Suprapubic skin (tissue), 3 donors: ENCODE results near the gene CTBP2.

Experiments used
- POLR2A ChIP-seq, 2 donors: fragments of 450-650 bp; IDR thresholded peaks; one replicate each; pipeline ENCODE4 v1.6.1; 2017; ENCODE audit warnings: antibody characterized with exemption in 2 of 2, mild to moderate bottlenecking in 2 of 2, moderate library complexity in 2 of 2
- TF ChIP-seq, protein P1 (sequence below), 2 donors: fragments of 200-600 bp in 1 of 2; fragments of 450-650 bp in 1 of 2; sonication (generic) in 1 of 2; IDR thresholded peaks; one replicate each; pipeline ENCODE4 v1.5.1; 2016 to 2019; ENCODE audit warnings: antibody characterized with exemption in 2 of 2, mild to moderate bottlenecking in 1 of 2, moderate library complexity in 1 of 2

DNA sequence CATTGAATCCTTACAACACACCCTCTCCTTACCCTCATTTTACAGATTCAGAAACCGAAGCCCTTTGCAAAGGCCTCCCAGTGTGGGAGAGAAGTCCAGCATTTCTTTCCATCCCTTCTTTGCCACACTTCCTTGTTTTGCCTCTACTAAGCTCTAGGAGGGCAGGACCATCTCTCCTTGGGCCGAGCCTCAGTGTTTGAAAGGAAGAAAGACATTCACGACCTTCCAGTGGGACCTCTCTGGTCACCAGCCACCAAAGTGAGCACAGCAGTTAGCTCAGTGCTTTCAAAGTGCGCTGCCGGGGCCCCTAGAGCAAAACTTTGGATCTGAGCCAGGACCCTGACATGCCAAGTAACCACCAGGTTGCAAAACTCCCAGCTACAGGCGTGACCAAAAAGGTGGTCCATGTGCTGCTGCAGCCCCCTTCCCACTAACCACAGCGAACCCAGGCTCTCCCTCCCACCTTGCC is 12.4 kb downstream of the CTBP2 start:
- TF ChIP-seq, protein P1, sequence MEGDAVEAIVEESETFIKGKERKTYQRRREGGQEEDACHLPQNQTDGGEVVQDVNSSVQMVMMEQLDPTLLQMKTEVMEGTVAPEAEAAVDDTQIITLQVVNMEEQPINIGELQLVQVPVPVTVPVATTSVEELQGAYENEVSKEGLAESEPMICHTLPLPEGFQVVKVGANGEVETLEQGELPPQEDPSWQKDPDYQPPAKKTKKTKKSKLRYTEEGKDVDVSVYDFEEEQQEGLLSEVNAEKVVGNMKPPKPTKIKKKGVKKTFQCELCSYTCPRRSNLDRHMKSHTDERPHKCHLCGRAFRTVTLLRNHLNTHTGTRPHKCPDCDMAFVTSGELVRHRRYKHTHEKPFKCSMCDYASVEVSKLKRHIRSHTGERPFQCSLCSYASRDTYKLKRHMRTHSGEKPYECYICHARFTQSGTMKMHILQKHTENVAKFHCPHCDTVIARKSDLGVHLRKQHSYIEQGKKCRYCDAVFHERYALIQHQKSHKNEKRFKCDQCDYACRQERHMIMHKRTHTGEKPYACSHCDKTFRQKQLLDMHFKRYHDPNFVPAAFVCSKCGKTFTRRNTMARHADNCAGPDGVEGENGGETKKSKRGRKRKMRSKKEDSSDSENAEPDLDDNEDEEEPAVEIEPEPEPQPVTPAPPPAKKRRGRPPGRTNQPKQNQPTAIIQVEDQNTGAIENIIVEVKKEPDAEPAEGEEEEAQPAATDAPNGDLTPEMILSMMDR (IDR thresholded peaks at IDR 0.05), result no peak
- no peak for TF ChIP-seq POLR2A (IDR thresholded peaks at IDR 0.05)
